Neural cell (in vitro differentiated cells): Measurements from ENCODE around the gene ZNF304. TPM values are rescaled to one million over a fixed set of nuclear protein-coding genes. Genes with fewer than 3 reads are reported as not detected.

Experiments
- H2AFZ ChIP-seq: fragments of 200-600, 300-800 bp; sonication (generic), shearing (Covaris generic); 2 replicates; pipeline ENCODE4 v1.6.0; 2014; ENCODE audit warnings: low read depth, mild to moderate bottlenecking, antibody characterized with exemption, low read length, moderate library complexity
- H3F3A ChIP-seq: fragments of 200-600 bp; shearing (Covaris generic); 2 replicates; pipeline ENCODE4 v1.6.1; 2016; ENCODE audit warnings: mild to moderate bottlenecking, moderate library complexity, mixed read lengths, antibody characterized with exemption, low read length; ENCODE audit not compliant: insufficient read depth, poor library complexity, severe bottlenecking
- H3K27ac ChIP-seq: fragments of 200-600, 300-800 bp; sonication (generic), shearing (Covaris generic); 2 replicates; pipeline ENCODE4 v1.5.1; 2014; ENCODE audit warnings: mild to moderate bottlenecking, low read length, moderate library complexity
- H3K27me3 ChIP-seq: fragments of 300-800, 200-600 bp; sonication (generic), shearing (Covaris generic); 2 replicates; pipeline ENCODE4 v1.6.0; 2014; ENCODE audit warnings: mild to moderate bottlenecking, low read depth, low read length, moderate library complexity; ENCODE audit not compliant: insufficient read depth
- H3K36me3 ChIP-seq: fragments of 300-800, 200-600 bp; sonication (generic), shearing (Covaris generic); 2 replicates; pipeline ENCODE4 v1.5.1; 2014; ENCODE audit warnings: mild to moderate bottlenecking, antibody characterized with exemption, low read length, moderate library complexity; ENCODE audit not compliant: insufficient read depth
- H3K4me2 ChIP-seq: fragments of 300-800, 200-600 bp; sonication (generic), shearing (Covaris generic); 2 replicates; pipeline ENCODE4 v1.6.0; 2014; ENCODE audit warnings: mild to moderate bottlenecking, low read length
- H3K4me3 ChIP-seq: fragments of 300-800, 200-600 bp; sonication (generic), shearing (Covaris generic); 2 replicates; pipeline ENCODE4 v1.5.1; 2014; ENCODE audit warnings: mild to moderate bottlenecking, low read length, moderate library complexity
- H3K79me2 ChIP-seq: fragments of 200-600 bp; shearing (Covaris generic); replicated peaks from 2 replicates; pipeline ENCODE4 v1.6.0; 2014; ENCODE audit warnings: mild to moderate bottlenecking, low read length, moderate library complexity; ENCODE audit not compliant: insufficient read depth
- H3K9ac ChIP-seq: fragments of 300-800, 200-600 bp; sonication (generic), shearing (Covaris generic); 2 replicates; pipeline ENCODE4 v1.6.1; 2016; ENCODE audit warnings: mild to moderate bottlenecking, low read length, mixed read lengths
- H3K9me2 ChIP-seq: fragments of 200-600 bp; shearing (Covaris generic); 2 replicates; pipeline ENCODE4 v1.6.1; 2016; ENCODE audit warnings: mild to moderate bottlenecking, low read length, mixed read lengths; ENCODE audit not compliant: insufficient read depth
- H3K9me3 ChIP-seq: fragments of 200-600, 300-800 bp; sonication (generic), shearing (Covaris generic); 2 replicates; pipeline ENCODE4 v1.6.1; 2016; ENCODE audit warnings: mild to moderate bottlenecking, mixed run types, low read length, moderate library complexity, mixed read lengths
- H4K20me1 ChIP-seq: fragments of 200-600 bp; shearing (Covaris generic); 2 replicates; pipeline ENCODE4 v1.6.1; 2016; ENCODE audit warnings: mild to moderate bottlenecking, mixed run types; ENCODE audit not compliant: insufficient read depth
- CTCF ChIP-seq: fragments of 450-650 bp; IDR thresholded peaks from 2 replicates; pipeline ENCODE4 v1.5.1; 2014; ENCODE audit warnings: antibody characterized with exemption, mild to moderate bottlenecking, moderate library complexity; ENCODE audit not compliant: poor library complexity, severe bottlenecking
- EP300 ChIP-seq: fragments of 450-650 bp; conservative IDR thresholded peaks from 2 replicates; pipeline ENCODE4 v1.6.1; 2014; ENCODE audit warnings: antibody characterized with exemption, mild to moderate bottlenecking, moderate library complexity; ENCODE audit not compliant: poor library complexity, severe bottlenecking
- EZH2 ChIP-seq: fragments of 200-600, 300-800 bp; shearing (Covaris generic), sonication (generic); IDR thresholded peaks from 2 replicates; pipeline ENCODE4 v1.6.1; 2014; ENCODE audit warnings: antibody characterized with exemption, low read length, borderline replicate concordance, mild to moderate bottlenecking; ENCODE audit not compliant: insufficient read depth, poor library complexity, severe bottlenecking
- MXI1 ChIP-seq: fragments of 450-650 bp; conservative IDR thresholded peaks from 2 replicates; pipeline ENCODE4 v1.6.1; 2014; ENCODE audit warnings: antibody characterized with exemption, mild to moderate bottlenecking; ENCODE audit not compliant: poor library complexity, severe bottlenecking
- POLR2AphosphoS5 ChIP-seq: IDR thresholded peaks from 2 replicates; pipeline ENCODE4 v1.6.1; 2012
- RAD21 ChIP-seq: fragments of 450-650 bp; conservative IDR thresholded peaks from 2 replicates; pipeline ENCODE4 v1.6.1; 2014; ENCODE audit warnings: antibody characterized with exemption, mild to moderate bottlenecking, moderate library complexity
- REST ChIP-seq: IDR thresholded peaks from 2 replicates; pipeline ENCODE4 v1.6.1; 2012; ENCODE audit warnings: borderline replicate concordance
- SMC3 ChIP-seq: fragments of 450-650 bp; conservative IDR thresholded peaks from 2 replicates; pipeline ENCODE4 v1.6.1; 2014; ENCODE audit warnings: antibody characterized with exemption, mild to moderate bottlenecking, moderate library complexity; ENCODE audit not compliant: poor library complexity
- TAF1 ChIP-seq: IDR thresholded peaks from 2 replicates; pipeline ENCODE4 v1.6.1; 2012; ENCODE audit warnings: low read depth
- polyA plus RNA-seq: library from polyadenylated mRNA; depleted of rRNA; stranded (reverse); fragments of >200 nt; gene quantifications from 2 replicates; pipeline ENCODE4 v1.2.3, GENCODE V29; 2014

The ZNF304 gene
- polyA plus RNA-seq, 1 donor from 2014 or later, result 20.6 TPM

- peaks cover 8% of the 10 kb centered on the region for H3K79me2 ChIP-seq
- no peak overlapping the region for H3K9ac ChIP-seq
- H4K20me1 ChIP-seq, result no peaks in the 10 kb centered on the region
- TF ChIP-seq EP300, result no peak
- no peak for TF ChIP-seq SMC3
- no peak for TF ChIP-seq CTCF
- TF ChIP-seq POLR2AphosphoS5, result no peak
- no peak for TF ChIP-seq MXI1
- no peak for TF ChIP-seq REST
- TF ChIP-seq TAF1, result no peak
- TF ChIP-seq EZH2, result no peak
- TF ChIP-seq RAD21, result no peak
- no peak overlapping the region for H3K27ac ChIP-seq
- no peaks in the 10 kb centered on the region for H3F3A ChIP-seq
- no peaks in the 10 kb centered on the region for H3K9me3 ChIP-seq
- H3K27me3 ChIP-seq, result no peaks in the 10 kb centered on the region
- H3K36me3 ChIP-seq, result peaks cover under 1% of the 10 kb centered on the region
- H3K4me2 ChIP-seq, result no peak overlapping the region
- no peak overlapping the region for H3K4me3 ChIP-seq
- H3K9me2 ChIP-seq, result no peaks in the 10 kb centered on the region
- H2AFZ ChIP-seq, result no peak overlapping the region
Observed at GRCh38 chr19:57334191-57334590, 16.9 kb upstream of the ZNF304 start.

- no peak for TF ChIP-seq SMC3
- TF ChIP-seq TAF1, result no peak
- H3K79me2 ChIP-seq, result no peaks in the 10 kb centered on the region
- no peak overlapping the region for H3K4me2 ChIP-seq
- H3K9ac ChIP-seq, result no peak overlapping the region
- H3F3A ChIP-seq, result no peaks in the 10 kb centered on the region
- H3K9me2 ChIP-seq, result no peaks in the 10 kb centered on the region
- no peaks in the 10 kb centered on the region for H3K9me3 ChIP-seq
- no peak overlapping the region for H2AFZ ChIP-seq
- no peaks in the 10 kb centered on the region for H3K27me3 ChIP-seq
- no peaks in the 10 kb centered on the region for H4K20me1 ChIP-seq
- no peak overlapping the region for H3K4me3 ChIP-seq
- H3K36me3 ChIP-seq, result no peaks in the 10 kb centered on the region
- H3K27ac ChIP-seq, result no peak overlapping the region
Observed at GRCh38 chr19:57338877-57339276, 12.2 kb upstream of the ZNF304 start.

- Histone ChIP-seq H3K4me2 (no peak overlapping the region), H2AFZ (no peak overlapping the region), H4K20me1 (no peaks in the 10 kb centered on the region), H3K9me3 (no peaks in the 10 kb centered on the region), H3K9me2 (no peaks in the 10 kb centered on the region), H3K36me3 (no peaks in the 10 kb centered on the region), H3F3A (no peaks in the 10 kb centered on the region), H3K9ac (no peak overlapping the region), H3K27me3 (no peaks in the 10 kb centered on the region), H3K27ac (no peak overlapping the region), H3K4me3 (no peak overlapping the region), H3K79me2 (no peaks in the 10 kb centered on the region)
- TF ChIP-seq MXI1, result no peak
- TF ChIP-seq CTCF, result no peak
- TF ChIP-seq REST, result no peak
- no peak for TF ChIP-seq POLR2AphosphoS5
- no peak for TF ChIP-seq RAD21
- no peak for TF ChIP-seq EZH2
- no peak for TF ChIP-seq SMC3
- TF ChIP-seq EP300, result no peak
- no peak for TF ChIP-seq TAF1
Observed at GRCh38 chr19:57342582-57342981, 8.5 kb upstream of the ZNF304 start.
